Cardiac fibroblast (primary cell): Measurements from ENCODE around the gene CHCHD5.
"Not testable (repeated sequence)": the region's sequence is repeated elsewhere in the genome, so short reads cannot be mapped to it uniquely, and the experiment has no call there.

Experiments
- DNase-seq, 2 donors: peaks; one replicate each; pipeline versions ENCODE4 v3.0.0 to v3.0.0-alpha.2; 2010; ENCODE audit warnings: low read depth in 2 of 2
- H3K4me3 ChIP-seq, 2 donors: replicated peaks in 1 of 2; 1 replicate in 1 of 2; 2 replicates in 1 of 2; pipeline ENCODE4 v1.5.1; 2011; ENCODE audit warnings: low read depth in 2 of 2, low read length in 2 of 2, mild to moderate bottlenecking in 2 of 2, moderate library complexity in 1 of 2
- TF ChIP-seq, protein P1 (sequence below): IDR thresholded peaks from one replicate; pipeline ENCODE4 v1.5.1; 2011; ENCODE audit warnings: low read depth, mild to moderate bottlenecking, low read length, inconsistent platforms

Gene CHCHD5

DNA sequence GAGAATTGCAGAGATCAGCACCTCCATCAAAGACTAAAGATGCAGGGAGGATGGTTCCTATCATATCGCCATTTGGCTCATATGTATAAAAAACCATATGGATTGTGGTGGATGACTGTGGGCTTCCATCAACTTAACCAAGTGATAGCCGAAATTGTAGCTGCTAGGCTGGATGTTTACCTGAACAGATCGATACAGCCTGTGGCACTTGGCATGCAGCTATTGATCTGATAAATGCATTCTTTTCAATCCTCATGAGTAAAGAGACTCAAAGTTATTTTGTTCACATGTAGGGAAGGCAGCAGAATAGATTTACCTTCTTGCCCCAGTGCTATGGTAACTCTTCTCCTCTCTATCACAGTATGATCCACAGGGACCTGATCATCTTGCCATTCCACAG is 18.5 kb downstream of the CHCHD5 start:
- no peak overlapping the region for H3K4me3 ChIP-seq
- DNase-seq = no peak
- TF ChIP-seq, protein P1, sequence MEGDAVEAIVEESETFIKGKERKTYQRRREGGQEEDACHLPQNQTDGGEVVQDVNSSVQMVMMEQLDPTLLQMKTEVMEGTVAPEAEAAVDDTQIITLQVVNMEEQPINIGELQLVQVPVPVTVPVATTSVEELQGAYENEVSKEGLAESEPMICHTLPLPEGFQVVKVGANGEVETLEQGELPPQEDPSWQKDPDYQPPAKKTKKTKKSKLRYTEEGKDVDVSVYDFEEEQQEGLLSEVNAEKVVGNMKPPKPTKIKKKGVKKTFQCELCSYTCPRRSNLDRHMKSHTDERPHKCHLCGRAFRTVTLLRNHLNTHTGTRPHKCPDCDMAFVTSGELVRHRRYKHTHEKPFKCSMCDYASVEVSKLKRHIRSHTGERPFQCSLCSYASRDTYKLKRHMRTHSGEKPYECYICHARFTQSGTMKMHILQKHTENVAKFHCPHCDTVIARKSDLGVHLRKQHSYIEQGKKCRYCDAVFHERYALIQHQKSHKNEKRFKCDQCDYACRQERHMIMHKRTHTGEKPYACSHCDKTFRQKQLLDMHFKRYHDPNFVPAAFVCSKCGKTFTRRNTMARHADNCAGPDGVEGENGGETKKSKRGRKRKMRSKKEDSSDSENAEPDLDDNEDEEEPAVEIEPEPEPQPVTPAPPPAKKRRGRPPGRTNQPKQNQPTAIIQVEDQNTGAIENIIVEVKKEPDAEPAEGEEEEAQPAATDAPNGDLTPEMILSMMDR = no peak

- H3K4me3 ChIP-seq = no peak overlapping the region
- TF ChIP-seq, protein P1 = no peak
- DNase-seq = no peak
These were observed 19.3 kb downstream of the CHCHD5 start for GRCh38 chr2:112603731-112604130.

GRCh38 chr2:112604952-112605351 is 20.5 kb downstream of the CHCHD5 start:
- TF ChIP-seq, protein P1 = no peak
- H3K4me3 ChIP-seq = no peak overlapping the region
- no peak for DNase-seq

DNA sequence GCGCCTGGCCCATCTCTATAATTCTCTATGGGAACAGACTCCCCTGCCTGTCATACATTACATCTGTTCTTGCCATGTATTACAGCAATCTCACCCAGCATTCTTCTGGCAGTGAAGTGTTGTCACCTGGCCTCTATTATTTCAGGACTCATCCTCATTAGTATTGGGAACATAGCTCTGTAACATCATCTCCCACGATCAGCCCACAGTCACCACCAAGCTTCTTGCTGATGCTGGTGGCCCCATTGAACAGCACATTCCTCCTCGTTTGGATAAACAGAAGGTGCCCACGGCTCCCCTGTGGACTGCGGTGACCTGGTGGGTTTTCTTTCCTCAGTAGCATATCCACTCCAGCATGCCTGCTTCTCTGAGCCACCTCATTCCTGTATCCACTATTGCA is 21.5 kb downstream of the CHCHD5 start:
- H3K4me3 ChIP-seq = no peak overlapping the region
- TF ChIP-seq, protein P1 = no peak
- no peak for DNase-seq

DNA sequence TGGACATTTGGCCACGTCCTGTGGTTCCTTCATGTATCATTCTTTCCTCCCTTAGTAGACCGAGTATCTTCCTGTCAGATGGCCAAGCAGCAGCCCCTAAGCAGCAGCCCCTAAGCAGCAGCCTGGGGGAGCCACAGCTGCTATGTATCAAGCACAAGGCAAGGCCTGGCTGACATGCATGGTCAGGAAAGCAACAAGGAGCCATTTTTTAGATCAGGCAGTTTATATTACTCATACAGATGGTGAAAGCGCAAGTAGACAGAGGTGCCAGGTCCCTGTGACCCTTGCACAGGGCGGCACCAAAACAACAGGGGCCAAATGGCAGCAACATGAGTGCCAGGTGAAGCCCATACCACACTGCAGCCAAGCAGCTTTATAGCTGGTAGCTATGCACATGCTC is 22.1 kb downstream of the CHCHD5 start:
- H3K4me3 ChIP-seq = no peak overlapping the region
- no peak for DNase-seq
- TF ChIP-seq, protein P1 = no peak

- TF ChIP-seq, protein P1 = no peak
- no peak overlapping the region for H3K4me3 ChIP-seq
- DNase-seq = no peak
These were observed 23.4 kb downstream of the CHCHD5 start for GRCh38 chr2:112607680-112608438.

DNA sequence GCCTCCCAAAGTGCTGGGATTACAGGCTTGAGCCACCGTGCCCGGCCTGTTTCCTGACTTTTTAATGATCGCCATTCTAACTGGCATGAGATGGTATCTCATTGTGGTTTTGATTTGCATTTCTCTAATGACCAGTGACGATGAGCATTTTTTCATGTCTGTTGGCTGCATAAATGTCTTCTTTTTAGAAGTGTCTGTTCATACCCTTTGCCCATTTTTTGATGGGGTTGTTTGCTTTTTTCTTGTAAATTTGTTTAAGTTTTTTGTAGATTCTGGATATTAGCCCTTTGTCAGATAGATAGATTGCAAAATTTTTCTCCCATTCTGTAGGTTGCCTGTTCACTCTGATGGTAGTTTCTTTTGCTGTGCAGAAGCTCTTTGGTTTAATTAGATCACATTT is 24.9 kb downstream of the CHCHD5 start:
- H3K4me3 ChIP-seq, DNase-seq: not testable (repeated sequence)

DNA sequence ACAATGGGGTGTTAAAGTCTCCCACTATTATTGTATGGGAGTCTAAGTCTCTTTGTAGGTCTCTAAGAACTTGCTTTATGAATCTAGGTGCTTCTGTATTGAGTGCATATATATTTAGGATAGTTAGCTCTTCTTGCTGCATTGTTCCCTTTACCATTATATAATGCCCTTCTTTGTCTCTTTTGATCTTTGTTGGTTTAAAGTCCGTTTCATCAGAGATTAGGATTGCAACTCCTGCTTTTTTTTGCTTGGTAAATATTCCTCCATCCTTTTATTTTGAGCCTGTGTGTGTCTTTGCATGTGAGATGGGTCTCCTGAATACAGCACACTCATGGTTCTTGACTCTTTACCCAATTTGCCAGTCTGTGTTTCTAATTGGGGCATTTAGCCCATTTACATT is 27.9 kb downstream of the CHCHD5 start:
- not testable (repeated sequence) for DNase-seq, H3K4me3 ChIP-seq
